Upper lobe of left lung (tissue), 4 donors: ENCODE measurements around the gene FBLN2.

Experiments
- POLR2A ChIP-seq, 4 donors: fragments of 450-650 bp; IDR thresholded peaks; one replicate each; pipeline ENCODE4 v1.5.1; 2016 to 2017; ENCODE audit warnings: antibody characterized with exemption in 4 of 4, mild to moderate bottlenecking in 2 of 4
- TF ChIP-seq, protein P1 (sequence below), 6 experiments: fragments of 450-650 bp in 4 of 6; fragments of 200-600 bp in 2 of 6; sonication (generic) in 2 of 6; IDR thresholded peaks; one replicate each; pipeline ENCODE4 v1.5.1; 2016 to 2019; ENCODE audit warnings: antibody characterized with exemption in 6 of 6

DNA sequence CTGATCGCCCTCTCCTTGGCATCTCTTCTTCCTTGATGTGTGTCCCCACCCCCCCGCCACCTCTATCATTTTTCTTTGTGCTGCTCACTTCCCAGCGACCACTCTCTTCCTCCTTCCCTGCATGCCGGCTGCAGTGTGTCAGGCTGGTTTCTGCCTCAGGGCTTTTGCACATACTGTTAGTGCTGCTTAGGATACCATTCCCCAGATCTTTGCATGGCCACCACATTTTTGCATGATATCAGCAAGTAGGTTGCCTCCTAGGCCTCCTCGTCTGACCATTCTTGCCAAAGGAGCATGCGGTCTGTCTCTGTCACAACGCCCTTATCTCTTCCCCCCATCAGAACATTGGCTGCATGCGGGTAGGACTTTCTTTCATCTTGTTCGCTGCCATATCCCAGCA is 12.5 kb downstream of the FBLN2 start:
- TF ChIP-seq, protein P1, sequence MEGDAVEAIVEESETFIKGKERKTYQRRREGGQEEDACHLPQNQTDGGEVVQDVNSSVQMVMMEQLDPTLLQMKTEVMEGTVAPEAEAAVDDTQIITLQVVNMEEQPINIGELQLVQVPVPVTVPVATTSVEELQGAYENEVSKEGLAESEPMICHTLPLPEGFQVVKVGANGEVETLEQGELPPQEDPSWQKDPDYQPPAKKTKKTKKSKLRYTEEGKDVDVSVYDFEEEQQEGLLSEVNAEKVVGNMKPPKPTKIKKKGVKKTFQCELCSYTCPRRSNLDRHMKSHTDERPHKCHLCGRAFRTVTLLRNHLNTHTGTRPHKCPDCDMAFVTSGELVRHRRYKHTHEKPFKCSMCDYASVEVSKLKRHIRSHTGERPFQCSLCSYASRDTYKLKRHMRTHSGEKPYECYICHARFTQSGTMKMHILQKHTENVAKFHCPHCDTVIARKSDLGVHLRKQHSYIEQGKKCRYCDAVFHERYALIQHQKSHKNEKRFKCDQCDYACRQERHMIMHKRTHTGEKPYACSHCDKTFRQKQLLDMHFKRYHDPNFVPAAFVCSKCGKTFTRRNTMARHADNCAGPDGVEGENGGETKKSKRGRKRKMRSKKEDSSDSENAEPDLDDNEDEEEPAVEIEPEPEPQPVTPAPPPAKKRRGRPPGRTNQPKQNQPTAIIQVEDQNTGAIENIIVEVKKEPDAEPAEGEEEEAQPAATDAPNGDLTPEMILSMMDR (IDR thresholded peaks at IDR 0.05): no peak
- no peak for TF ChIP-seq POLR2A (IDR thresholded peaks at IDR 0.05)
